HG03095 (cell line): ENCODE measurements around the gene IL23A.
"Not testable (repeated sequence)": the region's sequence is repeated elsewhere in the genome, so short reads cannot be mapped to it uniquely, and the experiment has no call there.

Experiments
- ATAC-seq: cut with Tn5 transposase; IDR thresholded peaks from one replicate; pipeline ENCODE4 v1.9.1; 2021; ENCODE audit warnings: moderate library complexity; ENCODE audit not compliant: unreplicated experiment

Gene IL23A

GRCh38 chr12:56324206-56324605, 14.5 kb upstream of the IL23A start:
- no peak for ATAC-seq

GRCh38 chr12:56326126-56326525, 12.6 kb upstream of the IL23A start:
- ATAC-seq = no peak

GRCh38 chr12:56326533-56326932, 12.2 kb upstream of the IL23A start:
- no peak for ATAC-seq

- no peak for ATAC-seq
Observed at GRCh38 chr12:56330936-56331490, 7.7 kb upstream of the IL23A start.

- no peak for ATAC-seq
Observed at GRCh38 chr12:56332512-56333196, 6.0 kb upstream of the IL23A start.

- ATAC-seq = no peak
Observed at GRCh38 chr12:56333197-56333678, 5.4 kb upstream of the IL23A start.

- peak; percentile 90 for ATAC-seq
Observed at GRCh38 chr12:56333679-56334489, 4.8 kb upstream of the IL23A start, which contains the start of gene PAN2. PAN2 (minus strand) TSS chr12:56334000; CDS start chr12:56333094, 906 bp downstream.

GRCh38 chr12:56334490-56334793, 4.2 kb upstream of the IL23A start:
- no peak for ATAC-seq

- not testable (repeated sequence) for ATAC-seq
Observed at GRCh38 chr12:56335527-56335926, 3.2 kb upstream of the IL23A start.

- no peak for ATAC-seq
Observed at GRCh38 chr12:56336361-56337167, 2.1 kb upstream of the IL23A start.

- ATAC-seq = no peak
Observed at GRCh38 chr12:56337753-56338251, 882 bp upstream of the IL23A start.

- ATAC-seq = no peak
Observed at GRCh38 chr12:56339158-56339422, 406 bp downstream of the IL23A start.

- ATAC-seq = no peak
Observed at GRCh38 chr12:56341616-56342015, 2.9 kb downstream of the IL23A start.

GRCh38 chr12:56342290-56342689, 3.6 kb downstream of the IL23A start:
- not testable (repeated sequence) for ATAC-seq

- ATAC-seq = no peak
Observed at GRCh38 chr12:56346675-56347074, 8.0 kb downstream of the IL23A start.

- not testable (repeated sequence) for ATAC-seq
Observed at GRCh38 chr12:56347255-56347654, 8.6 kb downstream of the IL23A start.

GRCh38 chr12:56348776-56349175, 10.1 kb downstream of the IL23A start:
- ATAC-seq = no peak

GRCh38 chr12:56350662-56351061, 12.0 kb downstream of the IL23A start:
- no peak for ATAC-seq

GRCh38 chr12:56351325-56351724, 12.6 kb downstream of the IL23A start:
- ATAC-seq = no peak

- no peak for ATAC-seq
Observed at GRCh38 chr12:56358836-56359532, 20.3 kb downstream of the IL23A start.
